ENCODE results near the gene UGT1A7.
A peak's percentile ranks its signal among the peaks of the same experiment; 100 is the strongest.

The UGT1A7 gene

GRCh38 chr2:233760043-233760442 is 78.3 kb downstream of the UGT1A7 start, which contains the start of gene UGT1A1:
Gene UGT1A1, plus strand, starts transcription at chr2:233760270. Its CDS starts 18 bp downstream, at chr2:233760288.
- Histone ChIP-seq H3K79me2 (ENCODE audit: control insufficient read depth, insufficient read depth, low read length, unreplicated experiment) (no peaks in the 10 kb centered on the region), H3K36me3 (ENCODE audit: insufficient read depth, low read length) (no peaks in the 10 kb centered on the region), H3K4me1 (ENCODE audit: control insufficient read depth, insufficient read depth, low read length, unreplicated experiment) (peaks cover 14% of the 10 kb centered on the region), H3K4me3 (ENCODE audit: low read depth, low read length) (no peak within 1 kb of the TSS), H3K27me3 (ENCODE audit: insufficient read depth, low read length) (no peaks in the 10 kb centered on the region), H3K27ac (ENCODE audit: low read depth, low read length) (no peak within 1 kb of the TSS), H2AFZ (ENCODE audit: low read length, unreplicated experiment) (no peak within 1 kb of the TSS)

GRCh38 chr2:233761040-233761769 is 79.5 kb downstream of the UGT1A7 start:
- Histone ChIP-seq H3K4me3 (ENCODE audit: low read depth, low read length) (no peak overlapping the region), H3K36me3 (ENCODE audit: insufficient read depth, low read length) (no peaks in the 10 kb centered on the region), H3K27ac (ENCODE audit: low read depth, low read length) (no peak overlapping the region), H2AFZ (ENCODE audit: low read length, unreplicated experiment) (no peak overlapping the region), H3K79me2 (ENCODE audit: control insufficient read depth, insufficient read depth, low read length, unreplicated experiment) (no peaks in the 10 kb centered on the region), H3K4me1 (ENCODE audit: control insufficient read depth, insufficient read depth, low read length, unreplicated experiment) (peaks cover 14% of the 10 kb centered on the region), H3K27me3 (ENCODE audit: insufficient read depth, low read length) (no peaks in the 10 kb centered on the region)

GRCh38 chr2:233764264-233764663 is 82.6 kb downstream of the UGT1A7 start:
- Histone ChIP-seq H3K27me3 (ENCODE audit: insufficient read depth, low read length) (no peaks in the 10 kb centered on the region), H3K36me3 (ENCODE audit: insufficient read depth, low read length) (no peaks in the 10 kb centered on the region), H3K27ac (ENCODE audit: low read depth, low read length) (peak overlapping the region; percentile 29), H2AFZ (ENCODE audit: low read length, unreplicated experiment) (peak overlapping the region; percentile 91), H3K4me1 (ENCODE audit: control insufficient read depth, insufficient read depth, low read length, unreplicated experiment) (peaks cover 14% of the 10 kb centered on the region), H3K4me3 (ENCODE audit: low read depth, low read length) (no peak overlapping the region), H3K79me2 (ENCODE audit: control insufficient read depth, insufficient read depth, low read length, unreplicated experiment) (no peaks in the 10 kb centered on the region)

- H3K4me3 ChIP-seq (ENCODE audit: low read depth, low read length), result no peak overlapping the region
- peaks cover 14% of the 10 kb centered on the region for H3K4me1 ChIP-seq (ENCODE audit: control insufficient read depth, insufficient read depth, low read length, unreplicated experiment)
- H3K27me3 ChIP-seq (ENCODE audit: insufficient read depth, low read length), result no peaks in the 10 kb centered on the region
- no peaks in the 10 kb centered on the region for H3K36me3 ChIP-seq (ENCODE audit: insufficient read depth, low read length)
- H3K79me2 ChIP-seq (ENCODE audit: control insufficient read depth, insufficient read depth, low read length, unreplicated experiment), result no peaks in the 10 kb centered on the region
- H3K27ac ChIP-seq (ENCODE audit: low read depth, low read length), result peak overlapping the region; percentile 29
- peak overlapping the region; percentile 91 for H2AFZ ChIP-seq (ENCODE audit: low read length, unreplicated experiment)
Measured at GRCh38 chr2:233764761-233765160, 83.1 kb downstream of the UGT1A7 start.

GRCh38 chr2:233766416-233766815 is 84.7 kb downstream of the UGT1A7 start:
- Histone ChIP-seq H3K79me2 (ENCODE audit: control insufficient read depth, insufficient read depth, low read length, unreplicated experiment) (no peaks in the 10 kb centered on the region), H2AFZ (ENCODE audit: low read length, unreplicated experiment) (no peak overlapping the region)

GRCh38 chr2:233768076-233768475 is 86.4 kb downstream of the UGT1A7 start:
- no peak overlapping the region for H3K4me3 ChIP-seq (ENCODE audit: low read depth, low read length)
- H3K79me2 ChIP-seq (ENCODE audit: control insufficient read depth, insufficient read depth, low read length, unreplicated experiment), result no peaks in the 10 kb centered on the region
- H3K4me1 ChIP-seq (ENCODE audit: control insufficient read depth, insufficient read depth, low read length, unreplicated experiment), result peaks cover 14% of the 10 kb centered on the region
- H2AFZ ChIP-seq (ENCODE audit: low read length, unreplicated experiment), result no peak overlapping the region
- no peaks in the 10 kb centered on the region for H3K27me3 ChIP-seq (ENCODE audit: insufficient read depth, low read length)
- H3K36me3 ChIP-seq (ENCODE audit: insufficient read depth, low read length), result no peaks in the 10 kb centered on the region
- H3K27ac ChIP-seq (ENCODE audit: low read depth, low read length), result no peak overlapping the region

More at GRCh38 chr2:233766416-233766815, 84.7 kb downstream of the UGT1A7 start:
- Histone ChIP-seq H3K27ac (ENCODE audit: low read depth, low read length) (no peak overlapping the region), H3K4me3 (ENCODE audit: low read depth, low read length) (no peak overlapping the region), H3K27me3 (ENCODE audit: insufficient read depth, low read length) (no peaks in the 10 kb centered on the region), H3K36me3 (ENCODE audit: insufficient read depth, low read length) (no peaks in the 10 kb centered on the region), H3K4me1 (ENCODE audit: control insufficient read depth, insufficient read depth, low read length, unreplicated experiment) (peaks cover 14% of the 10 kb centered on the region)

GRCh38 chr2:233769260-233769659 is 87.6 kb downstream of the UGT1A7 start:
- Histone ChIP-seq H2AFZ (ENCODE audit: low read length, unreplicated experiment) (no peak overlapping the region), H3K4me3 (ENCODE audit: low read depth, low read length) (no peak overlapping the region), H3K79me2 (ENCODE audit: control insufficient read depth, insufficient read depth, low read length, unreplicated experiment) (no peaks in the 10 kb centered on the region), H3K27me3 (ENCODE audit: insufficient read depth, low read length) (no peaks in the 10 kb centered on the region), H3K36me3 (ENCODE audit: insufficient read depth, low read length) (no peaks in the 10 kb centered on the region), H3K4me1 (ENCODE audit: control insufficient read depth, insufficient read depth, low read length, unreplicated experiment) (peaks cover 7% of the 10 kb centered on the region), H3K27ac (ENCODE audit: low read depth, low read length) (no peak overlapping the region)

GRCh38 chr2:233772153-233772552 is 90.5 kb downstream of the UGT1A7 start:
- no peak overlapping the region for H3K4me3 ChIP-seq (ENCODE audit: low read depth, low read length)
- H3K4me1 ChIP-seq (ENCODE audit: control insufficient read depth, insufficient read depth, low read length, unreplicated experiment), result no peaks in the 10 kb centered on the region
- H3K27me3 ChIP-seq (ENCODE audit: insufficient read depth, low read length), result no peaks in the 10 kb centered on the region
- no peaks in the 10 kb centered on the region for H3K79me2 ChIP-seq (ENCODE audit: control insufficient read depth, insufficient read depth, low read length, unreplicated experiment)
- no peak overlapping the region for H3K27ac ChIP-seq (ENCODE audit: low read depth, low read length)
- H3K36me3 ChIP-seq (ENCODE audit: insufficient read depth, low read length), result no peaks in the 10 kb centered on the region
- H2AFZ ChIP-seq (ENCODE audit: low read length, unreplicated experiment), result no peak overlapping the region

- no peaks in the 10 kb centered on the region for H3K4me1 ChIP-seq (ENCODE audit: control insufficient read depth, insufficient read depth, low read length, unreplicated experiment)
- H3K36me3 ChIP-seq (ENCODE audit: insufficient read depth, low read length), result no peaks in the 10 kb centered on the region
- H3K4me3 ChIP-seq (ENCODE audit: low read depth, low read length), result no peak overlapping the region
- H3K27ac ChIP-seq (ENCODE audit: low read depth, low read length), result no peak overlapping the region
- H3K79me2 ChIP-seq (ENCODE audit: control insufficient read depth, insufficient read depth, low read length, unreplicated experiment), result no peaks in the 10 kb centered on the region
- H2AFZ ChIP-seq (ENCODE audit: low read length, unreplicated experiment), result no peak overlapping the region
- H3K27me3 ChIP-seq (ENCODE audit: insufficient read depth, low read length), result no peaks in the 10 kb centered on the region
Measured at GRCh38 chr2:233772583-233772982, 90.9 kb downstream of the UGT1A7 start.

GRCh38 chr2:233773854-233774253 is 92.2 kb downstream of the UGT1A7 start:
- H3K27me3 ChIP-seq (ENCODE audit: insufficient read depth, low read length), result 0 out of 2 replicates have a peak, but pooled peaks cover 4% of the 10 kb centered on the region

GRCh38 chr2:233775414-233775813 is 93.7 kb downstream of the UGT1A7 start:
- no peaks in the 10 kb centered on the region for H3K79me2 ChIP-seq (ENCODE audit: control insufficient read depth, insufficient read depth, low read length, unreplicated experiment)

More at GRCh38 chr2:233773854-233774253, 92.2 kb downstream of the UGT1A7 start:
- Histone ChIP-seq H3K36me3 (ENCODE audit: insufficient read depth, low read length) (no peaks in the 10 kb centered on the region), H3K27ac (ENCODE audit: low read depth, low read length) (no peak overlapping the region), H3K4me3 (ENCODE audit: low read depth, low read length) (no peak overlapping the region), H2AFZ (ENCODE audit: low read length, unreplicated experiment) (no peak overlapping the region), H3K79me2 (ENCODE audit: control insufficient read depth, insufficient read depth, low read length, unreplicated experiment) (no peaks in the 10 kb centered on the region), H3K4me1 (ENCODE audit: control insufficient read depth, insufficient read depth, low read length, unreplicated experiment) (no peaks in the 10 kb centered on the region)

More at GRCh38 chr2:233775414-233775813, 93.7 kb downstream of the UGT1A7 start:
- Histone ChIP-seq H3K27ac (ENCODE audit: low read depth, low read length) (no peak overlapping the region), H3K4me3 (ENCODE audit: low read depth, low read length) (no peak overlapping the region), H3K4me1 (ENCODE audit: control insufficient read depth, insufficient read depth, low read length, unreplicated experiment) (no peaks in the 10 kb centered on the region), H3K27me3 (ENCODE audit: insufficient read depth, low read length) (0 out of 2 replicates have a peak, but pooled peaks cover 4% of the 10 kb centered on the region), H3K36me3 (ENCODE audit: insufficient read depth, low read length) (no peaks in the 10 kb centered on the region), H2AFZ (ENCODE audit: low read length, unreplicated experiment) (no peak overlapping the region)

Data from ACC112 (cell line).